H7 (cell line): Measurements from ENCODE around the gene ACP7. TPM values are rescaled to one million over a fixed set of nuclear protein-coding genes. Genes with fewer than 3 reads are reported as not detected.
"Not testable (repeated sequence)": the region's sequence is repeated elsewhere in the genome, so short reads cannot be mapped to it uniquely, and the experiment has no call there.

Experiments
- DNase-seq: peaks from one replicate; pipeline ENCODE4 v3.0.0; 2012
- H3K27me3 ChIP-seq: 2 replicates; pipeline ENCODE4 v1.6.0; 2011; ENCODE audit warnings: mild to moderate bottlenecking, low read length; ENCODE audit not compliant: control insufficient read depth, insufficient read depth
- H3K36me3 ChIP-seq: replicated peaks from 2 replicates; pipeline ENCODE4 v1.5.1; 2011; ENCODE audit warnings: low read length; ENCODE audit not compliant: control insufficient read depth, insufficient read depth
- H3K4me3 ChIP-seq: 2 replicates; pipeline ENCODE4 v1.5.1; 2011; ENCODE audit warnings: low read depth, mild to moderate bottlenecking, control low read depth, low read length, moderate library complexity; ENCODE audit not compliant: insufficient read depth
- total RNA-seq: library from RNA; depleted of rRNA; stranded (reverse); fragments of >200 nt; shearing (Covaris generic); gene quantifications from 2 replicates; pipeline ENCODE4 v1.2.3, GENCODE V29; 2014

ACP7 gene
- total RNA-seq, 1 experiment from 2014 or later: 0.14 TPM

- no peaks in the 10 kb centered on the region for H3K36me3 ChIP-seq
- peak; percentile 16 for DNase-seq
- H3K27me3 ChIP-seq: no peaks in the 10 kb centered on the region
- H3K4me3 ChIP-seq: no peak overlapping the region
These were observed 55.8 kb downstream of the ACP7 start for GRCh38 chr19:39139971-39140453.

GRCh38 chr19:39140594-39140993 is 56.4 kb downstream of the ACP7 start:
- peak; percentile 24 for DNase-seq
- H3K4me3 ChIP-seq: no peak overlapping the region
- no peaks in the 10 kb centered on the region for H3K36me3 ChIP-seq
- no peaks in the 10 kb centered on the region for H3K27me3 ChIP-seq

GRCh38 chr19:39141929-39142328 is 57.8 kb downstream of the ACP7 start:
- H3K36me3 ChIP-seq: no peaks in the 10 kb centered on the region
- no peak overlapping the region for H3K4me3 ChIP-seq
- DNase-seq: peak; percentile 7
- H3K27me3 ChIP-seq: no peaks in the 10 kb centered on the region

GRCh38 chr19:39142630-39143029 is 58.5 kb downstream of the ACP7 start:
- H3K4me3 ChIP-seq: no peak overlapping the region
- DNase-seq: peak; percentile 22
- H3K36me3 ChIP-seq: no peaks in the 10 kb centered on the region
- no peaks in the 10 kb centered on the region for H3K27me3 ChIP-seq

GRCh38 chr19:39143757-39144289 is 59.7 kb downstream of the ACP7 start:
- DNase-seq, H3K27me3 ChIP-seq, H3K4me3 ChIP-seq, H3K36me3 ChIP-seq: not testable (repeated sequence)

GRCh38 chr19:39144290-39145071 is 60.3 kb downstream of the ACP7 start:
- Histone ChIP-seq H3K36me3 (no peaks in the 10 kb centered on the region), H3K4me3 (no peak overlapping the region), H3K27me3 (no peaks in the 10 kb centered on the region)
- peak; percentile 75 for DNase-seq

GRCh38 chr19:39145180-39145953 is 61.2 kb downstream of the ACP7 start:
- no peak overlapping the region for H3K4me3 ChIP-seq
- no peaks in the 10 kb centered on the region for H3K36me3 ChIP-seq
- DNase-seq: peak; percentile 65
- H3K27me3 ChIP-seq: no peaks in the 10 kb centered on the region

GRCh38 chr19:39146091-39146490 is 61.9 kb downstream of the ACP7 start:
- no peak overlapping the region for H3K4me3 ChIP-seq
- no peak for DNase-seq
- H3K36me3 ChIP-seq: no peaks in the 10 kb centered on the region
- H3K27me3 ChIP-seq: no peaks in the 10 kb centered on the region

GRCh38 chr19:39146686-39147450 is 62.7 kb downstream of the ACP7 start:
- no peaks in the 10 kb centered on the region for H3K36me3 ChIP-seq
- peak; percentile 75 for DNase-seq
- H3K4me3 ChIP-seq: no peak overlapping the region
- H3K27me3 ChIP-seq: no peaks in the 10 kb centered on the region

GRCh38 chr19:39147480-39147879 is 63.3 kb downstream of the ACP7 start:
- Histone ChIP-seq H3K36me3 (no peaks in the 10 kb centered on the region), H3K4me3 (no peak overlapping the region), H3K27me3 (no peaks in the 10 kb centered on the region)
- DNase-seq: no peak

- Histone ChIP-seq H3K27me3 (no peaks in the 10 kb centered on the region), H3K36me3 (no peaks in the 10 kb centered on the region), H3K4me3 (no peak overlapping the region)
- DNase-seq: no peak
These were observed 64.9 kb downstream of the ACP7 start for GRCh38 chr19:39148939-39149529.

GRCh38 chr19:39150235-39150634 is 66.1 kb downstream of the ACP7 start:
- Histone ChIP-seq H3K27me3 (no peaks in the 10 kb centered on the region), H3K4me3 (no peak overlapping the region), H3K36me3 (no peaks in the 10 kb centered on the region)
- no peak for DNase-seq

GRCh38 chr19:39150807-39151600 is 66.8 kb downstream of the ACP7 start:
- no peak for DNase-seq
- no peak overlapping the region for H3K4me3 ChIP-seq
- H3K36me3 ChIP-seq: no peaks in the 10 kb centered on the region
- no peaks in the 10 kb centered on the region for H3K27me3 ChIP-seq
